Measurements from ENCODE around the gene CPZ. TPM values are rescaled to one million over a fixed set of nuclear protein-coding genes. Genes with fewer than 3 reads are reported as not detected.

CPZ gene
- total RNA-seq = under 1 TPM; 0.21 to 0.23 TPM

DNA sequence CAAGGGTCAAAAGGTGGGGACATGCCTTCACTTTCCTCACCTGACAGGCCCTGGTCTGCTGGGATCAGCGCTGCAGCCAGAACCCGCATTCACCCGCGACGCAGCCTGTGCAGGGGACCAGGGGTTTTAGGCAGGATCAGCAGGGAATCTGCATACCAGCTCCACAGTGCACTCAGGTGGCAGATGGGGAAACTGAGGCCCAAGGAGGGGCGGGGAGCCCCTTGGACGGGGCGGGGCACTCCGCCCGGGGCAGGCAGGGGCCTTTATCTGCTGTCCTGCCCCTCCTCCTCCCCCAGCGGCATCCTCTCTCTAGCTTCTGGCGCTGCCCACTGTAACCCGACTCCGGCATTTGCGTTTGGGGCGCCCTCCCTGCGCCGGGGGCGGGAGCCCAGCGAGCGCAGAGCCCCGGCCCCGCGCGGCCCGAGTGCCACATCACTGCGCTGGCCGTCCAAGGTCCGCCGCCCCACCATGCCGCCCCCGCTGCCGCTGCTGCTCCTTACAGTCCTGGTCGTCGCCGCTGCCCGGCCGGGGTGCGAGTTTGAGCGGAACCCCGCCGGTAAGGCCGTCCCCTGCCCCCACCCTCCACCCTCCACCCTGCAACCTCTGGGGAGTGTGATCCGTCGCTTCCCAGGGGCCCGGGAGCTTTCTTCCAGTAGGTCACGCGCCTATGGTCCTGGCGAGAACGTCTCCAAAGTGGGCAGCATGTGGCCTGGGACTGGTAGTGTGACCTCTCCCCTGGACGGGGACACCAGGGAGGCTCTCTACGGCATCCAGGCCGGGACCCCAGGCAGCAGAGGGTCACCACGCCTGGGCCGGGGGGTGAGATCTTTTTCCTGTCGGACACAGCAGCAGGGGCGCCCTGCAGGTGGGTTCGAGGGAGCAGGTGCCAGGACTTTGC is at the start of gene CPZ:
CPZ (plus strand) TSS at position 400 of the 898 bp plus-strand sequence; CDS start at position 469, 69 bp downstream.
- DNase-seq (no peak), ATAC-seq (no peak)
- POLR2A ChIA-PET = no interaction called here
- Mint-ChIP-seq H3K36me3 (ENCODE audit: low read depth) (no peaks in the 10 kb centered on the region), H3K9me3 (ENCODE audit: insufficient read depth) (no peaks in the 10 kb centered on the region), H3K4me1 (ENCODE audit: low read depth) (no peaks in the 10 kb centered on the region), H3K4me3 (no peak within 1 kb of the TSS), H3K27ac (no peak within 1 kb of the TSS), H3K27me3 (ENCODE audit: low read depth) (peaks cover 12% of the 10 kb centered on the region)
- CTCF ChIA-PET = interaction anchor here (1.0 kb wide), 1 partner anchor 124 kb away, joined by 3 read pairs; no protein-coding TSS in a partner anchor

- H3K4me1 Mint-ChIP-seq (ENCODE audit: low read depth) = peaks cover 8% of the 10 kb centered on the region
- CTCF ChIA-PET = no interaction called here
- POLR2A ChIA-PET = no interaction called here
- no peak overlapping the region for H3K4me3 Mint-ChIP-seq
- no peaks in the 10 kb centered on the region for H3K36me3 Mint-ChIP-seq (ENCODE audit: low read depth)
- no peak for ATAC-seq
- no peaks in the 10 kb centered on the region for H3K9me3 Mint-ChIP-seq (ENCODE audit: insufficient read depth)
- no peaks in the 10 kb centered on the region for H3K27me3 Mint-ChIP-seq (ENCODE audit: low read depth)
- H3K27ac Mint-ChIP-seq = no peak overlapping the region
- DNase-seq = no peak
Observed at GRCh38 chr4:8542776-8543525, 49.6 kb upstream of the CPZ start.

DNA sequence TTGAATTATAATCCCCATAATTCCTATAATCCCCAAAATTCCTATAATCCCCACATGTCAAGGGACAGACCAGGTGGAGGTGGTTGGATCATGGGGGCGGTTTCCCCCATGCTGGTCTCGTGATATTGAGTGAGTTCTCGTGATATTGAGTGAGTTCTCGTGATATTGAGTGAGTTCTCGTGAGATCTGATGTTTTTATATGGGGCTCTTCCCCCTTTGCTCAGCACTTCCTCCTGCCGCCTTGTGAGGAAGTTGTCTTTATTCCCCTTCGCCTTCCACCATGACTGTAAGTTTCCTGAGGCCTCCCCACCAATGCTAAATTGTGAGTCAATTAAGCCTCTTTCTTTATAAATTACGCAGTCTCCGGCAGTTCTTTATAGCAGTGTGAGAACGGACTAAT is 48.9 kb upstream of the CPZ start:
- no peak overlapping the region for H3K4me3 Mint-ChIP-seq

DNA sequence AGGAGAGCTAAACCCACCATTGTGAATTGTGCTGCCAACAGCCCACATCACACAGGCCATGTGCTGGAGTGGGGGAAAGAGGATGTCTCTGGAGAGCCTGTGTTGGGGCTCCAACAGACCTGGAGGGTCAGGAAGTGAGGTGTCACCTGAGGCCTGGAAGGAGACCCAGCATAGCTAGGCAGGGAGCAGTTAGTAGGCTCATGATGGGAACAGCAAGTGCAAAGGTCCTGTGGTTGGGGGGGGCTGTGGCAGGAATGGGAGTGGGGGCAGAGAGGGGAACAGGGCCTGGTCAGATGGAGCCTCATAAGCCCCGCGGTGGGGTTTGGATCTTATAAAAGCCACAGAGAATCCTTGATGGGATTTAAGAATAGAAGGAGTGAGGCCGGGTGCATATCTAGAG is 48.3 kb upstream of the CPZ start:
- DNase-seq (no peak), ATAC-seq (no peak)
- no peak overlapping the region for H3K4me3 Mint-ChIP-seq
- ChIA-PET POLR2A (no interaction called here), CTCF (no interaction called here)
- no peaks in the 10 kb centered on the region for H3K36me3 Mint-ChIP-seq (ENCODE audit: low read depth)
- no peaks in the 10 kb centered on the region for H3K27me3 Mint-ChIP-seq (ENCODE audit: low read depth)
- no peak overlapping the region for H3K27ac Mint-ChIP-seq
- H3K9me3 Mint-ChIP-seq (ENCODE audit: insufficient read depth) = no peaks in the 10 kb centered on the region
- H3K4me1 Mint-ChIP-seq (ENCODE audit: low read depth) = peaks cover 8% of the 10 kb centered on the region

More for the DNA sequence above, 48.9 kb upstream of the CPZ start:
- H3K27me3 Mint-ChIP-seq (ENCODE audit: low read depth) = no peaks in the 10 kb centered on the region
- CTCF ChIA-PET = no interaction called here
- ATAC-seq (no peak), DNase-seq (no peak)
- peaks cover 8% of the 10 kb centered on the region for H3K4me1 Mint-ChIP-seq (ENCODE audit: low read depth)
- no peaks in the 10 kb centered on the region for H3K36me3 Mint-ChIP-seq (ENCODE audit: low read depth)
- no peaks in the 10 kb centered on the region for H3K9me3 Mint-ChIP-seq (ENCODE audit: insufficient read depth)
- POLR2A ChIA-PET = no interaction called here
- no peak overlapping the region for H3K27ac Mint-ChIP-seq

GRCh38 chr4:8544741-8545438 is 47.7 kb upstream of the CPZ start:
- no peak for ATAC-seq
- Mint-ChIP-seq H3K4me1 (ENCODE audit: low read depth) (peaks cover 5% of the 10 kb centered on the region), H3K27me3 (ENCODE audit: low read depth) (no peaks in the 10 kb centered on the region), H3K9me3 (ENCODE audit: insufficient read depth) (no peaks in the 10 kb centered on the region), H3K27ac (no peak overlapping the region), H3K36me3 (ENCODE audit: low read depth) (no peaks in the 10 kb centered on the region), H3K4me3 (no peak overlapping the region)
- no peak for DNase-seq
- POLR2A ChIA-PET = no interaction called here
- CTCF ChIA-PET = no interaction called here

DNA sequence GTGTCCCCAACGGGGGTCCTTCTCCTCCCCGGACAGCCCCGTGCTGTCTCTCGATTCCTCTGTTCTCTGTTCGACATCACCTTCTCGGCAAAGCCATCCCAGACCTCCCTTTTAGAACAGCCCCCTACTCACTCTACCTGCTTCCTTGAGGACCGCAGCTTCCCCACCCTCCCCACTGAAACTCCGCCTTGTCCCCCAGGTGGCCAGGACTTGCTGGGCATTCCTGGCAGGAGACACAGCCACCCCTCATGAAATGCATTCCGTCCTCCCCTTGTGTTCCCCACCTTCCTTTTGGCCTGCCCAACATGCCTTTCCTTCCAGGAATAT is 47.2 kb upstream of the CPZ start:
- CTCF ChIA-PET = no interaction called here
- H3K4me3 Mint-ChIP-seq = no peak overlapping the region
- POLR2A ChIA-PET = no interaction called here

DNA sequence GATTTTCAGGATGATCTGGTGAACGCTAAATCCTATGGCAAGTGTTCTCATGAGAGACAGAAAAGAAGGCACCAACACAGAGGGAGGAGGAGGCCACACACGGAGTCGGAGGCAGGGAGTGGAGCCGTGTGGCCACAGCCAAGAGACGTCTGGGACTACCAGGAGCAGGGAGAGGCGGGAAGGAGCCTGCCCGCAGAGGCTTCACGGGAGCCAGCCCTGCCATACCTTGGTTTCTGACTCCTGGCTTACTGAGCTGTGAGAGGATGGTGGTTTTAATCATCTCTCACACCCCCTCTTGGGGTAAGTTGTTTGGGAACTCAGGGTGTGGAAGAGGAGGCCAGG is 45.8 kb upstream of the CPZ start:
- H3K27me3 Mint-ChIP-seq (ENCODE audit: low read depth) = no peaks in the 10 kb centered on the region
- ChIA-PET CTCF (no interaction called here), POLR2A (no interaction called here)
- no peak for DNase-seq
- H3K4me3 Mint-ChIP-seq = no peak overlapping the region
- no peaks in the 10 kb centered on the region for H3K36me3 Mint-ChIP-seq (ENCODE audit: low read depth)
- no peak overlapping the region for H3K27ac Mint-ChIP-seq
- no peaks in the 10 kb centered on the region for H3K4me1 Mint-ChIP-seq (ENCODE audit: low read depth)
- no peak for ATAC-seq
- H3K9me3 Mint-ChIP-seq (ENCODE audit: insufficient read depth) = no peaks in the 10 kb centered on the region

More for the DNA sequence above, 47.2 kb upstream of the CPZ start:
- Mint-ChIP-seq H3K27ac (no peak overlapping the region), H3K9me3 (ENCODE audit: insufficient read depth) (no peaks in the 10 kb centered on the region), H3K36me3 (ENCODE audit: low read depth) (no peaks in the 10 kb centered on the region), H3K27me3 (ENCODE audit: low read depth) (no peaks in the 10 kb centered on the region), H3K4me1 (ENCODE audit: low read depth) (no peaks in the 10 kb centered on the region)
- ATAC-seq (no peak), DNase-seq (no peak)

GRCh38 chr4:8547108-8547911 is 45.3 kb upstream of the CPZ start:
- Mint-ChIP-seq H3K4me1 (ENCODE audit: low read depth) (no peaks in the 10 kb centered on the region), H3K9me3 (ENCODE audit: insufficient read depth) (no peaks in the 10 kb centered on the region), H3K4me3 (no peak overlapping the region), H3K27ac (no peak overlapping the region), H3K27me3 (ENCODE audit: low read depth) (no peaks in the 10 kb centered on the region), H3K36me3 (ENCODE audit: low read depth) (no peaks in the 10 kb centered on the region)
- DNase-seq = no peak
- no peak for ATAC-seq
- CTCF ChIA-PET = no interaction called here
- POLR2A ChIA-PET = no interaction called here

DNA sequence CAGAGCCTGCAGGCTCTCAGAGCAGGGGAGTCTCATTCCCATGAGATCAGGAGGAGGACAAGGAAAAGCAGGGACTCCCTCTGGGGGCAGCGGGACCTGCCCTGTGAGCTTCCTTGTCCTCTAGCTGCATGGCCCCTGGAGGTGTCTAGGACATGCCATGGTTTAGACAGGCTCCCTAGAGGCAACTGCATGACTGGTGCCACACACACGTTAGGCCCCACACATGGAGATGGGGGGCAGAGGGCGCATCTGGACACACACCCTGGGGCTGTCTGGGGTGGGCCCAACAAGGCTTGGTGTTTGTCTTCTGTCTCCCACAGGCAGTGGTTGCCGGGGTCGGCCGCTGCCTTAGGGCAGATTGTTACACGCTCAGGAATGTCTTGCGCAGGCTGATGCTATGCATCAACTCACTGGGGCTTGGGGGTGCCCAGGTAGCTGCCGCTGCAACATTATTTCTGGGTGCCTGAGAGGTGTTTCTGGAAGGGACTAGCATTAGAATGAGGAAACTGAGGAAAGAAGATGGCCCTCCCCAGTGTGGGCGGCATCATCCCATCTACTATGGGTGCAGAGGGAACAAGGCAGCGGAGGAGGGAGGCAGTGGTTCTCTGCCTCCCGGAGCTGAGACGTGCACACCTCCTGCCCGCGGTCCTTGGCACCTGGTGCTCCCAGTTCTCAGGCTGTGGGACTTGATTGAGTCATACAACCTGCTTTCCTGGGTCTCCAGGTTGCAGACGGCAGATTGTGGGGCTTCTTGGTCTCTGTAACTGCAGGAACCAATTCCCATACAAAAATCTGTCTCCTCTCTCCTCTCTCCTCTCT is 44.4 kb upstream of the CPZ start:
- ATAC-seq (no peak), DNase-seq (no peak)
- Mint-ChIP-seq H3K4me3 (no peak overlapping the region), H3K36me3 (ENCODE audit: low read depth) (no peaks in the 10 kb centered on the region), H3K9me3 (ENCODE audit: insufficient read depth) (no peaks in the 10 kb centered on the region), H3K27ac (no peak overlapping the region), H3K4me1 (ENCODE audit: low read depth) (no peaks in the 10 kb centered on the region), H3K27me3 (ENCODE audit: low read depth) (no peaks in the 10 kb centered on the region)
- ChIA-PET POLR2A (no interaction called here), CTCF (no interaction called here)

- H3K4me1 Mint-ChIP-seq (ENCODE audit: low read depth) = no peaks in the 10 kb centered on the region
- ATAC-seq (no peak), DNase-seq (no peak)
- H3K36me3 Mint-ChIP-seq (ENCODE audit: low read depth) = no peaks in the 10 kb centered on the region
- no peaks in the 10 kb centered on the region for H3K9me3 Mint-ChIP-seq (ENCODE audit: insufficient read depth)
- H3K27ac Mint-ChIP-seq = no peak overlapping the region
- no peak overlapping the region for H3K4me3 Mint-ChIP-seq
- CTCF ChIA-PET = no interaction called here
- POLR2A ChIA-PET = no interaction called here
- no peaks in the 10 kb centered on the region for H3K27me3 Mint-ChIP-seq (ENCODE audit: low read depth)
Observed at GRCh38 chr4:8548731-8549351, 43.7 kb upstream of the CPZ start.

Measured in activated CD8-positive, alpha-beta T cell treated with anti-CD3 and anti-CD28 coated beads, Interleukin-2, amount 10 ng/mL, durations not matched to agents 7 days and 5 days (primary cell).